HG03565 (cell line): Measurements from ENCODE around the gene EXD1.
"Not testable (repeated sequence)": the region's sequence is repeated elsewhere in the genome, so short reads cannot be mapped to it uniquely, and the experiment has no call there.

Source experiments
- ATAC-seq: cut with Tn5 transposase; IDR thresholded peaks from one replicate; pipeline ENCODE4 v1.9.1; 2021; ENCODE audit warnings: mild to moderate bottlenecking, moderate library complexity; ENCODE audit not compliant: unreplicated experiment

Gene EXD1

GRCh38 chr15:41230650-41231421, at the start of gene EXD1, which contains the start of gene CHP1:
Gene EXD1, minus strand, starts transcription at chr15:41230757. Its CDS starts 4,182 bp downstream, at chr15:41226575.
Gene CHP1, plus strand, starts transcription at chr15:41231268. Its CDS starts 115 bp downstream, at chr15:41231383.
- ATAC-seq = peak; percentile 80

GRCh38 chr15:41279535-41280283, 49.2 kb upstream of the EXD1 start:
- no peak for ATAC-seq

GRCh38 chr15:41278319-41278718, 47.8 kb upstream of the EXD1 start:
- no peak for ATAC-seq

GRCh38 chr15:41276831-41277230, 46.3 kb upstream of the EXD1 start:
- ATAC-seq = no peak

- ATAC-seq = no peak
Measured at GRCh38 chr15:41269887-41270286, 39.3 kb upstream of the EXD1 start.

GRCh38 chr15:41263891-41264351, 33.4 kb upstream of the EXD1 start:
- no peak for ATAC-seq

- no peak for ATAC-seq
Measured at GRCh38 chr15:41262571-41262970, 32.0 kb upstream of the EXD1 start.

- not testable (repeated sequence) for ATAC-seq
Measured at GRCh38 chr15:41260924-41261323, 30.4 kb upstream of the EXD1 start.

- ATAC-seq = no peak
Measured at GRCh38 chr15:41259546-41260189, 29.1 kb upstream of the EXD1 start.

GRCh38 chr15:41258750-41259471, 28.4 kb upstream of the EXD1 start:
- no peak for ATAC-seq

- no peak for ATAC-seq
Measured at GRCh38 chr15:41256577-41257038, 26.1 kb upstream of the EXD1 start.

- no peak for ATAC-seq
Measured at GRCh38 chr15:41256103-41256502, 25.5 kb upstream of the EXD1 start.

- no peak for ATAC-seq
Measured at GRCh38 chr15:41254560-41254959, 24.0 kb upstream of the EXD1 start.

GRCh38 chr15:41251411-41251810, 20.9 kb upstream of the EXD1 start:
- no peak for ATAC-seq

GRCh38 chr15:41250745-41251144, 20.2 kb upstream of the EXD1 start:
- ATAC-seq = not testable (repeated sequence)

GRCh38 chr15:41241221-41241964, 10.8 kb upstream of the EXD1 start:
- ATAC-seq = no peak

- no peak for ATAC-seq
Measured at GRCh38 chr15:41238100-41238499, 7.5 kb upstream of the EXD1 start.

- ATAC-seq = no peak
Measured at GRCh38 chr15:41235929-41236328, 5.4 kb upstream of the EXD1 start.

GRCh38 chr15:41235228-41235627, 4.7 kb upstream of the EXD1 start:
- ATAC-seq = not testable (repeated sequence)

GRCh38 chr15:41233367-41233771, 2.8 kb upstream of the EXD1 start:
- no peak for ATAC-seq
